Stimulated activated CD8-positive, alpha-beta memory T cell treated with anti-CD3 and anti-CD28 coated beads, Interleukin-12 subunit alpha, Interleukin-12 subunit beta, amount 100 ng/mL, for 4 hours (primary cell): ENCODE data around the gene PAM.

Experiments
- DNase-seq: peaks from one replicate; pipeline ENCODE4 v3.0.0-alpha.2; 2020; ENCODE audit warnings: low read depth

Gene PAM

DNA sequence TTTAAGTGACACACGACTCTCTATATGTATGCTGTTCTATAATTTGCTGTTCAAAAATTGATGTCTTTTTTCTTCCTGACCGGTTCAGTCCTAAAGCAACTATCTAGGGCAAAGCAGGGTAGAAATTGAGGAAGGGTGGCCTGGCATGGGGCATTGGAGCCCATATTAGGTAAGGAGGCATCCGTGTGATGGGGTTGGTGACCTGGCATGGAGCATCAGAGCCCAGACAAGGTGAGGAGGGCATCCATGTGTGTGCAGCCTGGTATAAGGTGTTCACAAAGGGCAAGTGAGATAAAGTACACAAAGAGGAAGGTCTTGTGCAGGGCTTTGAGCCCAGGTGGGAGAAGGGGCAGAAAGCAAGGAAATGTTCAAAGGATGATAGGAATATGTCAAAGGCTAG is 104.9 kb downstream of the PAM start:
- no peak for DNase-seq

DNA sequence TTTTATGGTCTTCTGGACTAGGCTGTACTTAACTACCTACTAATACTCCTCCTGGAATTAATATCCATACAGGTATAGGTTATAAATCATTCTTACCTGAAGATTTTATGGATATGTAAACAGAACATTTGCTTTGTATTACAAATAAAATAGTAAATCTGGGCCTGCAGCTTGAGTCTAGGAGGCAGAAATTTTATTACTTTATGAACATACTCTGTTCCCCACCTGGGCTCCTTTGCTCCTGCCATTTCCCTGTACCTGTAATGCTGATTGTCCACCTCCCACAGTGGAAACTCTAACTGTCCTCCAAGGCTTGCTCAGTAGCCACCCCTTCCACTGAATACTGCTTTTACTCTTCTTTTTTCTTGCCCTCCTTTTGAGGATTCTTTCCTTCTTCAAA is 108.0 kb downstream of the PAM start:
- DNase-seq = no peak

DNA sequence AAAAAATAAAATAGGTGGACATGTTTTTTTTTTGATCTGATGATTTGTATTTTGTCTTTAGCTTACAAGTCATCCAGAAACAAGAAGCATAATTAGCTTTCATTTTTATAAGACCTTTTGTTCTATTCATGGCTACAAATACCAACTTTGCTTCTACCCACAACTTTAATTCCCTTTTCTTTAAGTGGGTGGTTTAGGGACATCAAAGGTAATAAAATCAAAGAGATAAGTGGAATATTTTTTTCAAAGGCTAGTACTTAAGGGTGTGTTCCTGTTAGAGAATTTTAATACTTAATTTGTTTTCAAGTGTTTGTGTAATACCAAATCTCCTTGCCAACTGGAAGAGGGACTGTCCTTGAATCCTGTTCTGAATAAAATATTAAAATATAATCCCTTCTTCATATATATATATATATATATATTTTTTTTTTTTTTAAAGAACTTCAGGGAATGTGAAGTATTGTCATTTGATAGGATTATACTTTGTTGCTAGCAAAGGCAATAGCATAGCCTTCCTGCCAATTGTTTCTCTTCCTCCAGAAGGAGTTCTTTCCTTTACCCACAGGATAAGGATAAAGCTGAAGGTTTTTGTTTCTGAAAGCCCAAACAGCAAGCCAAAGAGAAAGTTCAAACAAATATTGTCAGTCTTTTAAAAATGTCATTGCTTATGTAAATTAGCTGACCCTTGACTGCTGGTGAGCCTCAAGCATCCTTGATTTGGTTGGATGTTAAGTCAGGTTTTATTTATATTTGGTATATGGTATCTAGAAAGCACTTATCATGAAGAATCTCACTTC is 108.9 kb downstream of the PAM start:
- DNase-seq = no peak

DNA sequence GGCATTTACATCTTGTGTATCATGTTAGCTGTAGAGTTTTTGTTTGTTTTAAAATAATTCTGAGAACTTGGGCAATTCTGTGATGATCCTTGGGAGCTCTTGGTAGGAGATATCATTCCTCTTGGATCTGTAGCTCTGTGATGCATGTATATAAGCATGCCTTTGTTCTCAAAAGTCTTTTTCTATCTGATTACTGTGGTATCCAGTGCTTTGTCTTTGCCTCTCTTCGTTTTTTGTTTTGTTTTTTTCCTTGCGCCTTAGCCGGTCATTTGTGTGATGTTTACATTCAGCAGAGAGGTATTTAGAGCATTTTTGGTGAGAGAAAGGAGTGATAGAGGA is 110.0 kb downstream of the PAM start:
- no peak for DNase-seq

DNA sequence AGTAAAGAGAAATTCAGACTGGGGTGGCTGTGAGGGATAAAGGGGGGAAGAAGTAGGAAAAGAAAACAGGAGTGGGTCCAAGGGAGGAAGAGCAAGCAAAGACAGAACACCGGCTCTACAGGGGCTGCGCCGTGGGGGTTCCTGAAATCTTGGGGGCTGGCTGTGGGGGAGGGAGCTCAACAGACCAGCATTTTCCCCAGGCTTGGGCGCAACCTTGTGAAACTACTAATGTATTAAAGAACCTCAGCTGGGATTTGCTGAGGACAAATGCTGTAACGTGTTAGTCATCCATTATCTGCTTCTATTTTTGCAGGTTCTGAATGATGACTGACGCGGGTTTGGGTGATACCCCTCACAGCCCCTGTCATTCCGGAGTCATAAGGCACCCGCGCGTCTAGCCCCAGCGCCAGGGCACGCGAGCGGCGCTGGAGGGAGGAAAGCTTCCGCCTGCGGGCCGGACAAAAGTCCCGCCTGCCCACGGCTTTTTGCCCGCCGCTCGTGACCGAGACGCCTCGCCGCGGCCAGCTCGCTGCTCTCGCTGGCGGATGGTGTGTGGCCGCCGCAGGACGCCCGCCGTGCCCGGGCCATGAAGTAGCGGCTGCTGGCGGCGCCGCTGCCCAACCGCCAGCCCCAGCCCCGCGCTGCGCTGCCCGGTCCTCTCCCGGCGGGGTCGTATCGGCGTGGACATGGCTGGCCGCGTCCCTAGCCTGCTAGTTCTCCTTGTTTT is 110.6 kb downstream of the PAM start:
- DNase-seq = peak; percentile 24

DNA sequence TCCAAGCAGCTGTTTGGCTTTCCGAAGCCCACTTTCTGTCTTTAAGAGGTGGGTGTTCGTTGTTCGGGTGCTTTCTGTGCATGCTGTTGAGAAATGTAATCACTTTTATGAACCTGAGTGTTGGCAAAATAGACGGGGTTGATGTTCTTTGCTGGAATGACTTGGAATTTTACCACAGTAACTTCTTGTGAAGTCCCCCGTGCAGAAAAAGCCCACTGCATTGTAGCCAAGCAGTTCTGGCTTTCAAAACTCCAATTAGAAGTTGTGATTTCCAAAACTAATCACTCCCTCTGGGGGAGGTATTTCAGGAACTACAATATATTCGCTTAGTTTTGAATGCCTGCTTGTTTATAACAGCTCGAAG is 111.1 kb downstream of the PAM start:
- no peak for DNase-seq

DNA sequence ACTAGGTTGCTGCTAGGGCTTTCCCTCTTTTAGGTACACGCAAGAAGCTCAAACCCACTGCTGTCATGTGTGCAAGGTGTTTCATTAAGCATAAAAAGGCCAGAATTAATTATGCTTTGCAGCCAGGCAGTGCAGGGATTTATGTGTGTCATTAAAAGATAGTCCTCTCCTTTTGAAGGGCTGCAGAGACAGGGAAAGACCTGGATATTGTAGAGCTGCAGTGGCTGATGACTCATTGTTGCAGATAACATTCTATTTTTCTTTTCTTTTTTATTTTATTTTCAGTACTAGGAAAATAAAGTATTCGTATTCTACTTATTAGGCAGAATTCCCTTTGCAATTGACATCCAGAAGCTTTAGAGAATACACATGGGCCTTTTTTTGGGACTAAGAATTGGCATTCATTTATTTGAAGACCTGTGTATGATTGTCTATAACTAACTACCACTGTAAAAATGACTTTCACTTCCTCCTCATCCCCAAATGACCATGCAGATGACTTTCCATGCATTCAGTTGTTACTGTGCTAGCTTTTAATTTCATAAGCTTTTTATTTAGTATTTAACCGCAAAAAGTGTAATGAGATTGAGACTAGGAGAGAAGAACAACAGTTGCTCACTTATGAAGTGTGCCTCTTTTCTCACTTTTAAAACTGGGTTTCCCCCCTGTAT is 113.0 kb downstream of the PAM start:
- no peak for DNase-seq

DNA sequence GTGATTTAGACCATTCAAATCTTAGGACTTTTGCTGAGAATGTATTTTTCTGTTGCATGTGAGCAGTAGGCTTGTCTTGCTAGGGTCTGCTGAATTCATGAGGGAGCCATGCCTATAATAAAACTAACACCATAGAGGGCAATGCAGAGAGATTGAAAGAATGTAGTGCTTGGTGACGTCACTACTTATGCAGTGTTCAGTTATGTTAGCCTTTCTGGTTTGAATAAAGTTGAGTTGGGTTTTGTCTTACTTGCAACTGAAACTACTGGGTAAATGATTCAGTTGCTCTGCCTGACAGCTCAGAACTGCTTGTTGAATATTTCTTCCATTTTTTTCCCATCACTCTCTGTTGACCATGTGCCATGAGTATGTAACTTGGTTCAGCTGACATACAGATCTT is 114.1 kb downstream of the PAM start:
- DNase-seq = no peak

DNA sequence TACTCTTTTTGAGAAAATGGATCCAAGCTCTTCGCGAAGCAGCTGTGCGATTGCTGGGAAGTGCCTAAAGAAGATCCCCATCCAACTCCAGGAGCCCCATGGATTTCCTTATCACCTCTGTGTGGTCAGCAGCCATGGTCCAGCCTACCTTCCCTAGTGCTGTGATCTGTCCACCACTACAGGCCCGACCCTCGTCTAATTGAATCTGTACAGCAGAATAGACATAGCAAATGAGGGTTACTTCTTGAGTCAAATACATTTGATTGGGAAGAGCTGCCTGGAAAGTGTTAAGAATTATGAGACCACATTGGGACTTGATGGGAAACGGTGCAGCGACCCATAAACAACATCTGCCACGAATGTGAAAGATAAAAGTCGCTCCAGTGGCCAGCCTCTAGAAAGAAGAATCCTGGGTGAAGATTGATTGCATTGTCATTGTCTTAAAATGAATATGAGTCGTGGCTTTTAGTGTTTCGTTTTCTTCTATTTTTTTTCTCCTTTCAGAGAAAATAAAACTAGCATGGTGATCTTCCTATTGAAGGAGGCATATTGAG is 118.4 kb downstream of the PAM start:
- no peak for DNase-seq

DNA sequence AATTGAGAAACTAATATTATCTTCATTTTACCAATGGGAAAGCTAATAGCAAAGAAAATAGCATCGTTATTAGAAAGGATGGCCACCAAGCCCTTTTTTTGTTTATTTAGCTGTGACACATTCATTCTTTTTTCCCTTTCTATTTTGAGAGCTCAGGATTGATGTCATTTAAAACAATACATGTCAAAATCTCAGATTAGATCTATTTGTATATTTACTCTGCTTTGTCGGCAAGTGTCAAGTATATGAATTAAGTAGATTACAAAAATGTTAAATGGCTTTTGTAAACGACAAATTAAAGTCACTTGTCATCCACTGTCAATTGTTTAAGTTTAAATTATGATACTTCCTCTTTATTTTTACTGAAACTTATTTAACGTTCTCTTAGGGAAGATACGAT is 118.9 kb downstream of the PAM start:
- no peak for DNase-seq

DNA sequence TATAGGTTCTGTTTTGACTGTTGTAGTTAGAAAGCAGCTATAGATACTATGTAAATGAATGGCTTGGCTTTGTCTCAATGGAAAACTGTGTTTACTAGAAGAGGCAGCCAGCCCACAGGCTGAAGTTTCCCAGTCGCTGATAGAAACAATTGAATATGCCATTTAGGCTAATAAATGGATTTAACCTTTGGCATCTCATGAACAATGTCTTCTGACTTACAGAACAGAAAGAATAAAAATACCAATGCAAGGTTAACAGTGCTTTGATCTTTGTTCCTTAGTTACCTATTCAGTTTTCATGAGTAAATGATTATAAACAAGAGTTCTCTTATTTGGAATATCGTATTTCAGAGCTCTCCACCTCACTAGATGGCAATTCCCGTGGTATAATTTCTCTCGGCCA is 120.6 kb downstream of the PAM start:
- no peak for DNase-seq

DNA sequence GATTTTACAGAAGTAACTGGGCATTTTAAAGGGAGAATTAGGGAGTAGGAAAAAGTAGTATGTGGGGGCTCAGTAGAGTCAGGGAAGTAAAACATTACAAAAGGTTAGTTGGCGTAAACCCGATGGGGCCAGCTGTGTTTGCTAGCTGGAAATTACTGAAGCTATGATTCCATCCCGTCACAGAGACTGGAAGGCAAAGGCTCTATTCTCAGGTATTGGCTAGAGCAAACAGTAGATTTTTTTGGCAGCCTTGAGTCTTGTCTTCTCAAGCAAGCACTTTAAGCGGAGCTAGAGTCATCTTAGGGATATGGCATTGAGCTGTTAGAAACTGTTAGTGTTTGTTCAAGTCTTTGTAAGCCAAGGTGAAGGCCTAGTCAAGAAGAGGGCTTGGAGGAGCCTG is 121.5 kb downstream of the PAM start:
- no peak for DNase-seq

DNA sequence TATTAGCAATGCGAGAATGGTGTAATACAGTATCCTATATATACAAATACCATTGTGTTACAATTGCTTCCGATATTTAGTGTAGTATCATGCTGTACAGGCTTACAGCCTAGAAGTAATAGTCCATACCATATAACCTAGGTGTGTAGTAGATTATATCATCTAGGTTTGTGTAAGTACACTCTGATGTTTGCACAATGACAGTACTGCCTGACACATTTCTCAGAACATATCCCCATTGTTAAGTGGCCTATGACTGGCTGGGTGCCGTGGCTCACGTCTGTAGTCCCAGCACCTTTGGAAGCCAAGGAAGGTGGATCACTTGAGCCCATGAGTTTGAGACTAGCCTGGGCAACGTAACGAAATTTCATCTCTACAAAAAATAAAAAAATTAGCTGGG is 124.6 kb downstream of the PAM start:
- no peak for DNase-seq

DNA sequence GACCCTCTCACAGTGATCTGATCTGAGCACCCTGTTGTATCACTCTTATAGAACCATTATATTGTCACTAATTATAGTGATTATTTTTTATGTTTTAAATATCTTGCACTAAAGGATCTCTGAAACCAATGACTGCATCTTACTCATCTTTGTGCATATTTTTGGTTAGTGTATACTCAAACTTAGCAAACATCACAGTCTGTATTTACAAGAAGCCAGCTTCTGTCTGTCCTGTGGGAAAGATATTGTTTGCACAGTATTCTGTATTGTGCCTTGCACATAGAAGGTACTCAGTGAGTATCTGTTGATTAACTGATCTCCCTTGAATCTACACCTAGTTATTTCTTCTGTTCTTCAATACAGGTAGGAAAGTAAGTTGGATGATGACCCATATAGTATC is 131.5 kb downstream of the PAM start:
- no peak for DNase-seq

DNA sequence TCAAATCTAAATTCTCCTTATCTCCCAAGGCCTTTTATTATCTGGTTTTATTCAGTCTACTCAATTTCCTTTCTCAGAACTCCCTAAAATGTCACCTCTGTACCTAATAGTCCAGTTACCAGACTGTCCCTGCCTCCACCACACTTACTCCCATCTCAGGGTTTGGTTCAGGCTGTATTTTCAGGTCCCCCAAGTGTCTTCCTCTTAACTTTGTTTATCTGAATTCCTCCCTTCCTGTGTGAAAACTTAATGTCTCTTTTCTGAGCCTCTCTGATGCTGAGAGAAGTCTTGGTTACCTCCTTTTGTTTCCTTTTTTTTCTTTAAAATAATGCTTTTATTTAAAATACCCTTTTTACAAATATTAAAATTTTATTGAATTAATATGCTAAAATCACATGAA is 133.4 kb downstream of the PAM start:
- DNase-seq = no peak

DNA sequence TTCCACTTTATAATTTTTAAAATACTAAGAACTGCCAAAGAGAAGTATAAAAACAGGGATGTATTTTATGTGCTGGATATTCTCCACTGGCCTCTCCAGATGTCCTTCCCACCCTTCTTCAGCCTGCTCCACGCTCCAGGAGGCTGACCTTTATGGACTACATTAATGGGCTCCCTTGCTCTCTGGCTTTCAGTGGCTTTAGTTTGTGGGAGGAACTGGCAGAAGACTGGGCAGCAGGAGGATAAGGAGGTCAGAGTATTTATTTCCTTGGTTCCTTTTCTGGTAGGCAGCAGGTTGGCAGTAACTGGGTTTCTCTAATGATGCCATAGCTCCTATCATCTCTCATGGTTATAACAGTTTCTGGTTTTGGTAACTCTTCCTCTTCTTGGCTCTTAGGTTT is 133.9 kb downstream of the PAM start:
- no peak for DNase-seq

DNA sequence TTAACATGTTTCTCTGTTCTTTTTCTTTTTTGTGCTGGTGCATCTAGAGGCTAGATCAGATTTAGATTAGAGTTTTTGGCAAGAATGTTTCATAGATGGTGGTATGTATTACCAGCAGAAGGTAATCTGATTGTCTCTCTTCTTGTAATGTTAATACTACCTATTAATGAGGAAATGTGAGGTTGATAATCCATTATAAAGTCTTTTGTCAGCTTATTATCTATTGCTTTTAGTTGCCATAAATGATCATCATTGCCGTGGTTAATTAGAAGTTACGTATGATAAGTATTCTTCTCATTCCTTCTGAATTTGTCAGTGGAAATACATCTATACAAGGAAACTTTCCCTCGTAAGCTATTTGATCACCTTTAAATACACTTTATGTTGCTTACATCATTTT is 135.0 kb downstream of the PAM start:
- DNase-seq = no peak

DNA sequence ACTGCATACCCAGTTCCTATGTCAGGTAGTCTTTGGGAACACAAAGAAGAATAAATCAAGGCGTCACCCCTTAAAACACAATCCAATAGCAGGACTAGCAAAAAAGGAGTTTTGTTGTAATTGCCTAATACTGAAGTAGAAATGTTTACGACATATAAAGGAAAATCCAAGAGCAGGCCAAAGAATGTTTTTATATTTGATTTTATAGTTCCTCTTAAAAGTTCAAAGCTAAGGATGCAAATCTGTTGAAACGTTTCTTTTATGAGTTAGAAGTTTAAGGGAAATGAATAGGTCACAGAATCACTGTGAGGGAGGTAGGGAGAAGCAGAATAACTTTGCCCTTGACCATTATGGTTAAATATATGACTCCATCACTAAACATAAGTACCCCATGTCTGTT is 136.1 kb downstream of the PAM start:
- DNase-seq = no peak

DNA sequence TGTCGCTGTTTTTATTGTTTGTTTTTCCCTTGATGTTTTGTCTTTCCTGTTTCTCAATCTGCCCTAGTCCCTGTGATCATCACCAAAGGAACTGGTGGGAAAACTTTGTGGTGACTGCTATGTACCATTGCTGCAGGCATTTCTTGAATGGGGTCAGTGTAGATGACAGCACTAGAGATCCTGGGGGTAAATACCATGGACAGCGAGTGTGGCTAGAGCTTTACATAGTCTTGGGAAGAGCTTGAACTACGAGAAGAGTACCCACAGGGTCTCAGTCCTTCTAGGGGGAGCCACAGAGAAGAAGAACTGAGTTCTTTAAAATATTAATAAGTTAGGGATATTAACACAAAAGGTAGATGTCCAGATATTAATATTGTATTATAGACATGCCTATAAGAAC is 138.8 kb downstream of the PAM start:
- no peak for DNase-seq

DNA sequence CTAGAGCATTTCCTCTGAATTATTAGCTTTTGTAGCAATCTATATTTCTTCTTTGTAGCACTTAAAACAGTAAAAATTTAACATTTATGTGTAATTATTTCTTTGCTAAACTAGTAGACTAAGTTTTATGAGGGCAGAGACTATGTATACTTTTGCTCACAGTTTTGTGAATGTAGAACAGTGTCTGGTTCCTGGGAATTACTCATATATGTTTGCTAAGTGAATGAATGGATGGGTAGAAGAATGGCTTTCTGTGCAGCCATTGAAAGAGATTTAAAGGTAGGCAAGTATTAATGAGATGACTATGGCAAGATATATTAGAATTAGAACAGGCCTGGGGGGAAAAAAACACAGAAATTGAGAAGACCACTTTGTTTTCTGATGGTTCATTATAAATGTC is 140.1 kb downstream of the PAM start:
- DNase-seq = no peak

DNA sequence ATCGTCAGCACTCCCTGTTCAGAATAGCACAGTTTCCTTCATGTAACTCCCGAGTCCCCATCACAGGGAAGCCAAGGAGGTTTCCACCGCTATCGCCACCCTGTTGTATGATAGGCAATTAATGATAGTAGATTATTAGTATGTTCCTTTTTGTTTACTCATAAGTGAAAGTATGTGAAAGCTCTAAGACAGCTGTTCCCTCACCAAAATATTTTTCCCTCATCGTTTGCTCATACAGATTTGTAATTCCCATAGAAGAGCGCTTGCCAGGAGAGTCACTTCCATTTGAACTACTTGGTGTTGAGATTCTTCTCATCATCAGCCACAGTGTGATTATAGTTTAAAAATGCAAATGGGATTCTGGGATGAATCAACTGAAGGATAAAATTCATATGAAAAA is 140.9 kb downstream of the PAM start:
- DNase-seq = no peak

DNA sequence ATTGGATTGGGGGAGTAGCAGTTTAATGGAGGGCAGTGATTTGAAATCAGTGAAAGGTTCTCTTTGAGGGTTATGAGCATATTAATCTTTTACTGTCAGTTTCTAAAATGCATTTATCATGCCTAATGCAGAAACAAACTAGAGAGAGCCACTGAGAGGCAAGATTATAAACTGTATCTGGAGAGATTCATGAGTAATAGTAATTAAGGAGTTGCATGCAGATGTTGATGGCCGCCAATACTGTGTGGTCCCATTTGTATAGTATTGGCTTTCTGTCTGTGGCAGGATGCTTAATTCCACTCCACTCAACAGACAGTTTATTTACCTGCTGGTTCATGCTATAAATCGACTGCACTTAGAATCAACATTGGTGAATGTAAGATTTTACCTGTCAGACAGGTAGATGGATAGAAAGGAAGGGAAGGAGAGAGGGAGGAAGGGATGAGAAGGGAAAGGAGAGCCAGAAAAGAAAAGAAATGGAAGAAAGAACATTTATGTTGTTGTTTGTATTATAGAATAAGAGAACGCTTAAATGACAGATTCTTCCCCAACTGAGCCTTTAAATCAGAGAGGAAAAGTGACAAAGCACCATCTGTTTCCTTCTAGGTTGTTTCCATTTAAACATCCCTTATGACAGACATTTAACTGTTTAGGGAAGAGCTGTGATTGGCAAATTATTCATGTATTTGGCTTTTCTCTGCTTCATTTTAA is 146.5 kb downstream of the PAM start:
- DNase-seq = no peak

DNA sequence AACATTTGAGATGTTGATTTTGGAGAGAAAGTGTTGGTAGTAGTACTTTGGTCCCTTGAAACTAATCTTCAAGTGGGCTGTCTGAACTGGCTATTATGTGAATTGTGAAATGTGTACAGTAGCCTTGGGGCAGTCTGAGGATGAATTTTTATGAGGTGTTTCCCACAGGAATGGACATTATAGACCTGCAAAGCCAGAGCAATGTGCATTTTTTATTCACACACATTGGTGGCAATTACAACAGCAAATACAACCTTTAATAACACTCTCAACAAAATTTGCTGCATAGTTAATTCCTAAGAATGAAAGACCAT is 147.0 kb downstream of the PAM start:
- no peak for DNase-seq
